ENCODE data around the gene PGP.
A peak's percentile ranks its signal among the peaks of the same experiment; 100 is the strongest.
"Not testable (repeated sequence)": the region's sequence is repeated elsewhere in the genome, so short reads cannot be mapped to it uniquely, and the experiment has no call there.

Gene PGP

DNA sequence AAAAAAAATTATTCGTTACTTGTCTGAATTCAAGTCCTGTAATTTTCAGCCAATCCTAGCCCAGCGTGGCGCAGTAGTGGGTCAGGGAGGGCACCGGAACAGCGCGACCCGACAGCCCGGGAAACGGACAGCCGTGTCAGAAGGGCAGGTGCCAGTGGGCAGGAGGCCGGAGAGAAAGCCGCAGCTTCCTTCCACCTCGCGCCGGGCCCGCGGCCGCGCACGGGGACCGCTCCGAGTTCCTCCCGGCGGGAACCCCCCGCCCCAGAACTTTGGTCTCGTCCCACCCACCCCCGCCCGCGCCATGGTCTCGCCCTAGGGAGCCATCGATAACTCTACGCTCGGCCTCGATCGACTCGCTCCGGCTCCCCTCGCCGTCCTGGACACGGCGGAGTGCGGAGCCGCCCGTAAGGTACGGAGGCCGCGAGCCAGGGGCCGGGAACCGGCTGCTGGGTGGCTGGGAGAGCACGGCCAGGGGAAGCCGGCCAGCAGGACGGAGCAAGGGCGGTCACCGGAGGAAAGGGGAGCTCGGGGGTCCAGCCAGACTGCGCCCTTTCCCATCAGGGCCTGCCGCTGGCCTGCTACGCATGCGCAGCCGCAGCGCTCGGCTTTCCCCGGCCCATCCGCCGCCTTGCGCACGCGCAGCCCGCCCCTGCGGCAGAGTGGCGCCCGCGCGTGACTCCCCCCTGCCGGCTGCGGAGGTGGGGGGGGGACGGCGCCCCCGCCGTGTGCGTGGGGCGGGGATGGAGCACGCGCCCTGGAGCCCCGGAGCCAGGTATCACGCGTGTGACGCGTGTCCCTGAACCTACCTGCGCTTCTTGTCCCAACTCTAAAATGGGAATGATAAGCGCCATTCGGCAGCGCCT is 9.3 kb downstream of the PGP start, which contains the start of gene MLST8:
Gene MLST8 (plus strand): TSS at position 351 of the 863 bp plus-strand sequence. CDS start 632 bp downstream, outside the sequence.
- no peaks in the 10 kb centered on the region for H3K9me2 ChIP-seq (replicated peaks; ENCODE audit: insufficient read depth, low read length)
- peak within 1 kb of the TSS; percentile 86 for H3K4me3 ChIP-seq (ENCODE audit: insufficient read depth, low read length, poor library complexity, severe bottlenecking)
- TF ChIP-seq, protein P1, sequence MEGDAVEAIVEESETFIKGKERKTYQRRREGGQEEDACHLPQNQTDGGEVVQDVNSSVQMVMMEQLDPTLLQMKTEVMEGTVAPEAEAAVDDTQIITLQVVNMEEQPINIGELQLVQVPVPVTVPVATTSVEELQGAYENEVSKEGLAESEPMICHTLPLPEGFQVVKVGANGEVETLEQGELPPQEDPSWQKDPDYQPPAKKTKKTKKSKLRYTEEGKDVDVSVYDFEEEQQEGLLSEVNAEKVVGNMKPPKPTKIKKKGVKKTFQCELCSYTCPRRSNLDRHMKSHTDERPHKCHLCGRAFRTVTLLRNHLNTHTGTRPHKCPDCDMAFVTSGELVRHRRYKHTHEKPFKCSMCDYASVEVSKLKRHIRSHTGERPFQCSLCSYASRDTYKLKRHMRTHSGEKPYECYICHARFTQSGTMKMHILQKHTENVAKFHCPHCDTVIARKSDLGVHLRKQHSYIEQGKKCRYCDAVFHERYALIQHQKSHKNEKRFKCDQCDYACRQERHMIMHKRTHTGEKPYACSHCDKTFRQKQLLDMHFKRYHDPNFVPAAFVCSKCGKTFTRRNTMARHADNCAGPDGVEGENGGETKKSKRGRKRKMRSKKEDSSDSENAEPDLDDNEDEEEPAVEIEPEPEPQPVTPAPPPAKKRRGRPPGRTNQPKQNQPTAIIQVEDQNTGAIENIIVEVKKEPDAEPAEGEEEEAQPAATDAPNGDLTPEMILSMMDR (IDR thresholded peaks at IDR 0.05; ENCODE audit: insufficient read depth, low read length, poor library complexity, severe bottlenecking): no peak
- TF ChIP-seq EZH2phosphoT487 (conservative IDR thresholded peaks at IDR 0.05; ENCODE audit: low read length): no peak
- no peaks in the 10 kb centered on the region for H3K36me3 ChIP-seq (ENCODE audit: low read length)
- peak within 1 kb of the TSS; percentile 79 for H3K4me2 ChIP-seq (ENCODE audit: low read depth, low read length, poor library complexity, severe bottlenecking)
- peak within 1 kb of the TSS; percentile 90 for H2AFZ ChIP-seq (ENCODE audit: low read depth, low read length, severe bottlenecking)
- H3K79me2 ChIP-seq (ENCODE audit: insufficient read depth, low read length): peaks cover 8% of the 10 kb centered on the region; the same call in 1 of the 2 replicates
- no peaks in the 10 kb centered on the region for H3F3A ChIP-seq (ENCODE audit: insufficient read depth)
- H4K20me1 ChIP-seq (ENCODE audit: low read depth, low read length): no peaks in the 10 kb centered on the region
- no peaks in the 10 kb centered on the region for H3K27me3 ChIP-seq (ENCODE audit: low read length)
- H3K9me3 ChIP-seq (ENCODE audit: insufficient read depth, low read length): no peaks in the 10 kb centered on the region
- H3K27ac ChIP-seq (ENCODE audit: low read depth, low read length): peak within 1 kb of the TSS; percentile 74
- H3K9ac ChIP-seq (ENCODE audit: low read length): peak within 1 kb of the TSS; percentile 90

DNA sequence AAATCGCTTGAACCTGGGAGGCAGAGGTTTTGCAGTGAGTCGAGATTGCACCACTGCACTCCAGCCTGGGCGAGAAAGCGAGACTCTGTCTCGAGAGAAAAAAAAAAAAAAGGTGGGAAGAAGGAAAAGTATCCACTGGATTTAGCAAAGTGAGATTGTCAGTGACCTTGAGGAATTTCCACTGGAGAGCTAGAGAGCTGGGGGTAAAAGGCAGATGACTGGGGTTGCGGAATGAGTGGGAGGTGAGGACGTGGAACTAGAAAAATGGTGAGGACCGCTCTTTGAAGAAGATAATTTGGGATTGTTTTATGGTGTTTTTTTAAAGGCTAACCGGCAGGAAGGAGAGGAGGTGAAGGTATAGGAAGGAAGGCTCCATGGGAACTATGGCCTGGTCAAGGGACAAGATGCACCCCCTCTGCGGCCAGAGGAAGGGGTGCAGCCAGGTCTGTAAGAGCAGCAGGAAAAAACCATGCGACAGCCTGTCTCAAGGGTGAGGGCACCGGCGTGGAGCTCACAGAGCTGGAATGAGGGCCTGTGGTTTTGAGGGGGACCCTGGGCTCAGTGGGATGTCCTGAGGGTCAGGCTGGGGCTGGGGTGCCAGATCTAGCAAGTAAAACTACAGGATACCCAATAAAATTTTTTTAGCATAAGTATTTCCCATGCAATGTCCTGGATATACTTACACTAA is 10.1 kb downstream of the PGP start:
- peak overlapping the region; percentile 90 for H3K9ac ChIP-seq (ENCODE audit: low read length)
- H3K27ac ChIP-seq (ENCODE audit: low read depth, low read length): peak overlapping the region; percentile 74
- no peaks in the 10 kb centered on the region for H3K36me3 ChIP-seq (ENCODE audit: low read length)
- no peaks in the 10 kb centered on the region for H3K9me2 ChIP-seq (replicated peaks; ENCODE audit: insufficient read depth, low read length)
- peaks cover 8% of the 10 kb centered on the region; the same call in 1 of the 2 replicates for H3K79me2 ChIP-seq (ENCODE audit: insufficient read depth, low read length)
- H3K9me3 ChIP-seq (ENCODE audit: insufficient read depth, low read length): no peaks in the 10 kb centered on the region
- H3K4me3 ChIP-seq (ENCODE audit: insufficient read depth, low read length, poor library complexity, severe bottlenecking): peak overlapping the region; percentile 86
- H4K20me1 ChIP-seq (ENCODE audit: low read depth, low read length): no peaks in the 10 kb centered on the region
- H3K27me3 ChIP-seq (ENCODE audit: low read length): no peaks in the 10 kb centered on the region
- H3F3A ChIP-seq (ENCODE audit: insufficient read depth): no peaks in the 10 kb centered on the region
- H2AFZ ChIP-seq (ENCODE audit: low read depth, low read length, severe bottlenecking): peak overlapping the region; percentile 90
- TF ChIP-seq, protein P1 (IDR thresholded peaks at IDR 0.05; ENCODE audit: insufficient read depth, low read length, poor library complexity, severe bottlenecking): no peak
- no peak for TF ChIP-seq EZH2phosphoT487 (conservative IDR thresholded peaks at IDR 0.05; ENCODE audit: low read length)
- peak overlapping the region; percentile 79 for H3K4me2 ChIP-seq (ENCODE audit: low read depth, low read length, poor library complexity, severe bottlenecking)

DNA sequence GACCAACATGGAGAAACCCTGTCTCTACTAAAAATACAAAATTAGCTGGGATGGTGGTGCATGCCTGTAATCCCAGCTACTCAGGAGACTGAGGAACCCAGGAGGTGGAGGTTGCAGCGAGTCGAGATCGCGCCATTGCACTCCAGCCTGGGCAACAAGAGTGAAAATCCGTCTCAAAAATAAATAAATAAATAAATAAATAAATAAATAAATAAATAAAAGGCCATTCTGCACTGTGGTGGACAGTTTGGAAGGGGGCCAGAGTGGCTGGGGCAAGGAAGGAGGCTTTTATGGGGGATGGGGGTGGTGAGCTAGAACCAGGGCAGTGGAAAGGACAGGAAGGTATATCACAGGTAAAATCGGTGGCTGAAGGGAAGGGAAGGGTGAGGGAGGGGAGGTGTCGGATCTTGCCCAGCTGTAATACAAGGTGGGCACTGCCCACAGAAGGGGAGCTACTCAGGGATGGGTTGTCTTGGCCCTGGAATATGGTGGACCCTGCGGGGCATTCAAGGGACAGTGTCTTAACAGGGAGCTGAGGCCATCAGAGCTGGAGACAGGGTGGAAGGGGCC is 11.4 kb downstream of the PGP start:
- not testable (repeated sequence) for H4K20me1 ChIP-seq (ENCODE audit: low read depth, low read length); H3K4me3 ChIP-seq (ENCODE audit: insufficient read depth, low read length, poor library complexity, severe bottlenecking); H3K27me3 ChIP-seq (ENCODE audit: low read length); H3K4me2 ChIP-seq (ENCODE audit: low read depth, low read length, poor library complexity, severe bottlenecking); H3K9me2 ChIP-seq (replicated peaks; ENCODE audit: insufficient read depth, low read length); H3F3A ChIP-seq (ENCODE audit: insufficient read depth); H3K27ac ChIP-seq (ENCODE audit: low read depth, low read length); H3K36me3 ChIP-seq (ENCODE audit: low read length); H3K9ac ChIP-seq (ENCODE audit: low read length); H3K79me2 ChIP-seq (ENCODE audit: insufficient read depth, low read length); H2AFZ ChIP-seq (ENCODE audit: low read depth, low read length, severe bottlenecking); H3K9me3 ChIP-seq (ENCODE audit: insufficient read depth, low read length)
